K562 (cell line): ENCODE results near the gene ANO8. TPM values are rescaled to one million over a fixed set of nuclear protein-coding genes. Genes with fewer than 3 reads are reported as not detected.

Source experiments
- CCNT2 ChIP-seq: IDR thresholded peaks from 2 replicates; pipeline ENCODE4 v1.6.1; 2011; ENCODE audit warnings: borderline replicate concordance, low read depth, mild to moderate bottlenecking, moderate library complexity, mixed read lengths, low read length; ENCODE audit not compliant: insufficient read length; ENCODE audit errors: extremely low read depth
- CREB5 ChIP-seq: fragments of 250-450 bp; sonication (Bioruptor Pico); IDR thresholded peaks from 2 replicates; pipeline ENCODE4 v1.5.0; 2020; ENCODE audit warnings: mild to moderate bottlenecking
- DMBX1 ChIP-seq: fragments of 250-450 bp; sonication (Bioruptor Pico); IDR thresholded peaks from 2 replicates; pipeline ENCODE4 v1.8.0; 2022; ENCODE audit warnings: inconsistent platforms, mild to moderate bottlenecking, moderate library complexity, borderline replicate concordance
- ETS2 ChIP-seq: IDR thresholded peaks from 2 replicates; pipeline ENCODE4 v1.6.1; 2016; ENCODE audit warnings: borderline replicate concordance, missing genetic modification characterization, mild to moderate bottlenecking, moderate library complexity, missing compliant biosample characterization; ENCODE audit not compliant: poor library complexity, severe bottlenecking
- FOXA3 ChIP-seq, 2 experiments: fragments of 450-650 bp in 1 of 2; sonication (generic) in 1 of 2; formaldehyde crosslinking; IDR thresholded peaks in 1 of 2; conservative IDR thresholded peaks in 1 of 2; 2 replicates each; pipeline versions ENCODE4 v1.4.0 to v1.8.0; 2020 to 2022; ENCODE audit warnings: mild to moderate bottlenecking in 2 of 2, missing genetic modification reagents in 1 of 2
- HOMEZ ChIP-seq: fragments of 250-450 bp; sonication (Bioruptor Pico); IDR thresholded peaks from 2 replicates; pipeline ENCODE4 v1.4.0; 2020; ENCODE audit warnings: mild to moderate bottlenecking, moderate library complexity
- IRF2 ChIP-seq: sonication (generic); formaldehyde crosslinking; IDR thresholded peaks from 2 replicates; pipeline ENCODE4 v1.8.1; 2022; ENCODE audit warnings: mild to moderate bottlenecking, missing genetic modification reagents
- LCOR ChIP-seq: sonication (generic); formaldehyde crosslinking; IDR thresholded peaks from 2 replicates; pipeline ENCODE4 v1.8.0; 2022; ENCODE audit warnings: mild to moderate bottlenecking, missing genetic modification reagents
- LEF1 ChIP-seq: fragments of 450-650 bp; IDR thresholded peaks from 2 replicates; pipeline ENCODE4 v1.6.1; 2016; ENCODE audit warnings: mild to moderate bottlenecking
- NFXL1 ChIP-seq: fragments of 450-650 bp; formaldehyde crosslinking; IDR thresholded peaks from 2 replicates; pipeline ENCODE4 v1.4.0; 2021; ENCODE audit warnings: mild to moderate bottlenecking
- TRIM28 ChIP-seq: fragments of 450-650 bp; IDR thresholded peaks from 2 replicates; pipeline ENCODE4 v1.6.1; 2017
- ZFP30 ChIP-seq: fragments of 250-450 bp; sonication (Bioruptor Pico); IDR thresholded peaks from 2 replicates; pipeline ENCODE4 v1.8.0; 2022; ENCODE audit warnings: moderate library complexity, mild to moderate bottlenecking, inconsistent platforms, borderline replicate concordance
- ZNF316 ChIP-seq: fragments of 450-650 bp; IDR thresholded peaks from 2 replicates; pipeline ENCODE4 v1.6.1; 2016
- ZNF354B ChIP-seq: fragments of 250-450 bp; sonication (Bioruptor Pico); IDR thresholded peaks from 2 replicates; pipeline ENCODE4 v1.4.0; 2020
- polyA plus RNA-seq, 8 experiments: library from polyadenylated mRNA; depleted of rRNA in 4 of 8; stranded (reverse) in 5 of 8; unstranded in 3 of 8; fragments of >200 nt; fragmentation: Nextera tagmentation in 2 of 8; fragmentation: Illumina TruSeq in 1 of 8; extraction: Ambion mirVana in 2 of 8; extraction: Trizol in 1 of 8; gene quantifications; 2 replicates each; pipeline versions ENCODE4 v1.2.1 to v1.2.3, GENCODE V29; 2011 to 2014; ENCODE audit warnings: inconsistent platforms in 1 of 8, missing spikeins in 1 of 8
- total RNA-seq, 7 experiments: library from RNA; depleted of rRNA in 6 of 7; stranded (reverse); fragments of >200 nt in 6 of 7; fragmentation: Illumina TruSeq in 2 of 7; extraction: Trizol in 2 of 7; gene quantifications; 2 replicates each; pipeline versions ENCODE4 v1.2.1 to v1.2.3, GENCODE V29; 2011 to 2021; ENCODE audit warnings: low replicate concordance in 1 of 7
- TF ChIP-seq, protein P1 (sequence below), 3 experiments: fragments of 200-800 bp in 1 of 3; fragments of 250-450 bp in 1 of 3; fragments of 450-650 bp in 1 of 3; sonication (Bioruptor Pico) in 1 of 3; sonication (Bioruptor generic) in 1 of 3; formaldehyde crosslinking in 1 of 3; IDR thresholded peaks; 2 replicates each; pipeline versions ENCODE4 v1.6.1 to v1.8.0; 2016 to 2022; ENCODE audit warnings: mild to moderate bottlenecking in 2 of 3, missing genetic modification characterization in 2 of 3, missing compliant biosample characterization in 1 of 3, moderate library complexity in 1 of 3
- TF ChIP-seq, protein P2 (sequence below): sonication (generic); formaldehyde crosslinking; IDR thresholded peaks from 2 replicates; pipeline ENCODE4 v1.8.1; 2023; ENCODE audit warnings: mild to moderate bottlenecking, missing genetic modification reagents

ANO8 gene
- total and polyA plus RNA-seq, 9 of the 15 experiments (the other 6 are each of a cell fraction or from before 2014, with no cell fraction given), result 0.07 to 7.6 (median 2.3) TPM; not detected in 1

- TF ChIP-seq HOMEZ, result no peak
- TF ChIP-seq ZNF316, result no peak
- no peak for TF ChIP-seq CREB5 (CRISPR knock-in tag)
- TF ChIP-seq TRIM28, result no peak
- no peak for TF ChIP-seq LCOR (CRISPR knock-in tag)
- TF ChIP-seq, protein P1, sequence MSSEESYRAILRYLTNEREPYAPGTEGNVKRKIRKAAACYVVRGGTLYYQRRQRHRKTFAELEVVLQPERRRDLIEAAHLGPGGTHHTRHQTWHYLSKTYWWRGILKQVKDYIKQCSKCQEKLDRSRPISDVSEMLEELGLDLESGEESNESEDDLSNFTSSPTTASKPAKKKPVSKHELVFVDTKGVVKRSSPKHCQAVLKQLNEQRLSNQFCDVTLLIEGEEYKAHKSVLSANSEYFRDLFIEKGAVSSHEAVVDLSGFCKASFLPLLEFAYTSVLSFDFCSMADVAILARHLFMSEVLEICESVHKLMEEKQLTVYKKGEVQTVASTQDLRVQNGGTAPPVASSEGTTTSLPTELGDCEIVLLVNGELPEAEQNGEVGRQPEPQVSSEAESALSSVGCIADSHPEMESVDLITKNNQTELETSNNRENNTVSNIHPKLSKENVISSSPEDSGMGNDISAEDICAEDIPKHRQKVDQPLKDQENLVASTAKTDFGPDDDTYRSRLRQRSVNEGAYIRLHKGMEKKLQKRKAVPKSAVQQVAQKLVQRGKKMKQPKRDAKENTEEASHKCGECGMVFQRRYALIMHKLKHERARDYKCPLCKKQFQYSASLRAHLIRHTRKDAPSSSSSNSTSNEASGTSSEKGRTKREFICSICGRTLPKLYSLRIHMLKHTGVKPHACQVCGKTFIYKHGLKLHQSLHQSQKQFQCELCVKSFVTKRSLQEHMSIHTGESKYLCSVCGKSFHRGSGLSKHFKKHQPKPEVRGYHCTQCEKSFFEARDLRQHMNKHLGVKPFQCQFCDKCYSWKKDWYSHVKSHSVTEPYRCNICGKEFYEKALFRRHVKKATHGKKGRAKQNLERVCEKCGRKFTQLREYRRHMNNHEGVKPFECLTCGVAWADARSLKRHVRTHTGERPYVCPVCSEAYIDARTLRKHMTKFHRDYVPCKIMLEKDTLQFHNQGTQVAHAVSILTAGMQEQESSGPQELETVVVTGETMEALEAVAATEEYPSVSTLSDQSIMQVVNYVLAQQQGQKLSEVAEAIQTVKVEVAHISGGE (CRISPR knock-in tag; IDR thresholded peaks at IDR 0.05), result no peak
- TF ChIP-seq ZFP30 (CRISPR knock-in tag), result no peak
- no peak for TF ChIP-seq IRF2 (CRISPR knock-in tag)
- TF ChIP-seq NFXL1 (CRISPR knock-in tag), result no peak
- TF ChIP-seq LEF1, result no peak
- TF ChIP-seq DMBX1 (CRISPR knock-in tag), result no peak
- TF ChIP-seq, protein P2, sequence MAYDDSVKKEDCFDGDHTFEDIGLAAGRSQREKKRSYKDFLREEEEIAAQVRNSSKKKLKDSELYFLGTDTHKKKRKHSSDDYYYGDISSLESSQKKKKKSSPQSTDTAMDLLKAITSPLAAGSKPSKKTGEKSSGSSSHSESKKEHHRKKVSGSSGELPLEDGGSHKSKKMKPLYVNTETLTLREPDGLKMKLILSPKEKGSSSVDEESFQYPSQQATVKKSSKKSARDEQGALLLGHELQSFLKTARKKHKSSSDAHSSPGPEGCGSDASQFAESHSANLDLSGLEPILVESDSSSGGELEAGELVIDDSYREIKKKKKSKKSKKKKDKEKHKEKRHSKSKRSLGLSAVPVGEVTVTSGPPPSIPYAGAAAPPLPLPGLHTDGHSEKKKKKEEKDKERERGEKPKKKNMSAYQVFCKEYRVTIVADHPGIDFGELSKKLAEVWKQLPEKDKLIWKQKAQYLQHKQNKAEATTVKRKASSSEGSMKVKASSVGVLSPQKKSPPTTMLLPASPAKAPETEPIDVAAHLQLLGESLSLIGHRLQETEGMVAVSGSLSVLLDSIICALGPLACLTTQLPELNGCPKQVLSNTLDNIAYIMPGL, result no peak
- TF ChIP-seq ZNF354B, result no peak
- TF ChIP-seq ETS2 (tag), result no peak
- no peak for TF ChIP-seq FOXA3 (CRISPR knock-in tag; conservative IDR thresholded peaks at IDR 0.05 in 1 of 2, IDR thresholded peaks at IDR 0.05 in 1 of 2)
- no peak for TF ChIP-seq CCNT2
These were observed 17.3 kb upstream of the ANO8 start (continued) for GRCh38 chr19:17351815-17352435.
